Activated CD8-positive, alpha-beta memory T cell treated with anti-CD3 and anti-CD28 coated beads, Interleukin-2, amount 50 U/mL, for 4 hours (primary cell): ENCODE data around the gene EIF4G1.

Source experiments
- DNase-seq: peaks from one replicate; pipeline ENCODE4 v3.0.0-alpha.2; 2020

Gene EIF4G1

GRCh38 chr3:184368586-184369183 is 54.3 kb downstream of the EIF4G1 start:
- no peak for DNase-seq

DNA sequence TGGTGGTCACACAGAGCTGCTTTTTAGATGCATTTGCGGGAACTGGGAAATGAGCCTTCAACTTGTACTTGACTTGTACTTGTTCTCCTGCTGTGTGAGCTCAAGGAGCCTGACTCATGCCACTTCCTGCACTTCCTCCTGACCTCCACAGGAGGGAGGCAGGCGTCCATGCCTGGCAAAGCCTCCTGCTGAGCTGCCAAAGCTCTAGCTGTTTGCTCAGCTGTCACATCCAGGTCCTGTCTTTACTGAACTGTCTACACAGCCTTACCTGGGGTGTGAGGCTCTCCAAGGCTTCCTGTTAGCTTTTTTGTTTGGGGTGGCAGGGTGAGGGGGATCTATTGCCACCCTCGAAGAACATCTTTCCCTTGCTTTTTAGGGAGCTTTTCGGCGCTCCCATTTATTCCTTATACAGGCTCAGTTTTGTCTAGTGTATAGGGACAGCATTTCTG is 57.2 kb downstream of the EIF4G1 start:
- DNase-seq = peak; percentile 56

DNA sequence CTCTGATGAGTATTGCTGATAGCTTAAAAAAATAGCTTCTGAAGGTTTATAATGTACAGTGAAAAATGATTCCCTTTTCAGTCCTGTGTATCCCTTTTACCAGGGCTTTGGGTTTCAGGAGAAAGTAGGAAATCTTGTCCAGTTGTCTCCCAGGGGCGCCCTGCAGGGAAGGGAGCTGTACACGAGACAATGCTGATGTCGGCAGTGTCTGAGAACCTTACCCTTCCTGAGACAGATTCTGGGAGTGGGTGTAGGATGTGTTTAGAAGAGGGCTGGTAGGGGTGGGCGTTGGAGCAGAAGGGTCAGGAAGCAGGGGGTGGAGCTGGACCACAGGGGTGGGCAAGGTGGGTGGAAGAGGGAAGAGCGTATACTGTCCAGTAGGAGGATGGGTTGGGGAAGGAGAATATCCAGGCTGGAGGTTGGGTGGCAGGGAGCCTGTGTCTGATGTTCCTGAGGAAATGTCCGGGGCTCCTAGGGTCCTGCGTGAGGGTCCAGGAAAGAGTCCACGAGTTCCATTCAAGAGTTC is 58.0 kb downstream of the EIF4G1 start:
- no peak for DNase-seq

- no peak for DNase-seq
Observed at GRCh38 chr3:184372911-184373310, 58.5 kb downstream of the EIF4G1 start.

GRCh38 chr3:184373422-184373821 is 59.0 kb downstream of the EIF4G1 start:
- DNase-seq = no peak

- no peak for DNase-seq
Observed at GRCh38 chr3:184375747-184376461, 61.5 kb downstream of the EIF4G1 start.

GRCh38 chr3:184377374-184377773 is 63.0 kb downstream of the EIF4G1 start:
- no peak for DNase-seq

GRCh38 chr3:184377882-184378445 is 63.6 kb downstream of the EIF4G1 start, which contains the start of gene THPO:
TSS of gene THPO (minus strand) at chr3:184378207. CDS start at chr3:184376259, 1,948 bp downstream.
- no peak for DNase-seq

DNA sequence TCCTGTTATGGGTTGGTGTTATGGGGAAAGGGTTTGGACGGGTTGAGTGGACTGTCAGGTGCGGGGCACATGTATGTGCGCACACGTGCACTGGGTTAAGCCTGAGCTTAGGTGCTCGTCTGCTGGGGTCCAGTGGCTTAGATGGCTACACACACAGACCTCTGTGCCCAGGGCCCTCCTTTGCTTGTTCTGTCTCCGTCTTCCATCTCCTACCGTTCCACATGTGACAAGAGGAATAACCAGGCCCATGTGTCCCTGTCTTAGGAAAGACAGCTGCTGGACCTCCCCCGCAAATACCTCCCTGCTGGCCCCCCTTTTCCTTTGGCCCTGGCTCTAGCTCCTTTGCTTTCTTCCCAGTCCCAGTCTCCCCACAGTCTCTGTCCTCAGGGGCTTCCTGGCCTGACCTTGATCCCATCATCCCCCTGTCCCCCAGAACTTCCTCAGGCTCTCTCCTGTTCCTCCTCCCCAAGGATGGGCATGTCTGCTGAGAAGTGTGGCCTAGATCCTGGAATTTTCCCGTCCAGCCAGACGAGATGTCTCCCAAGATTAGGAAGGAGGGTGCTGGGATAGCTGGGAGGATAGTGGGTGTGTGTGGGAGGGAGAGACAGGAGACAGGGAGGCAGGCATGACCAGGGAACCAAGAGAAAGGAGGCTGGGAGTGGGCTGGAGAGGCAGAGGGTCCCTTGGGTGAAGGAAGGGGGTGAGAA is 64.4 kb downstream of the EIF4G1 start:
- DNase-seq = no peak

GRCh38 chr3:184379358-184380184 is 65.2 kb downstream of the EIF4G1 start, which contains the start of gene CHRD:
TSS of gene CHRD (plus strand) at chr3:184380054. CDS start at chr3:184380319, 265 bp downstream.
- no peak for DNase-seq

GRCh38 chr3:184380185-184380626 is 65.8 kb downstream of the EIF4G1 start:
- peak; percentile 34 for DNase-seq

DNA sequence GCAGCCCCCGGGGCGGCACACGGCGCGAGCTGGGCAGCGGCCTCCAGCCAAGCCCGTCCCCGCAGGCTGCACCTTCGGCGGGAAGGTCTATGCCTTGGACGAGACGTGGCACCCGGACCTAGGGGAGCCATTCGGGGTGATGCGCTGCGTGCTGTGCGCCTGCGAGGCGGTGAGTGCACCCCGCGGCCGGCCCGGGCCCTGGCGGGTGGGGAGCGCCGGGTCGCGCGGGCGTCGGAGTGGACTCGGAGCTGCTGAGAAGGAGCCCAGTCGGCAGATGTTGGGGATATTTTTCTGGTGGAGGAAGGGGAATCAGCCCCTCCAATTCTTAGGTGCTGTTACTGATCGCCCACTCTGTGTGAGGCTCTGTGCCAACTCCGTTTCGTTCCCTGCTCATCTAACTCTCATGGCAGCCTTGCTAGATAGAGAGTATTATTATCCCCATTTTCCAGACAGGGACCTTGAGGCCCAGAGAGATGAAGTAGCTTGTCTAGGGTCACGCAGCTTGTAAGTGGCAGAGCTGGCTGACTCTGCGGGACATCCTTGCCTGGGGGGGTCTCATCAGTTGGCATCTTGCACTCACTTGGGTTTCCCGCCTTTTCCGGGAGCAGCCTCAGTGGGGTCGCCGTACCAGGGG is 66.3 kb downstream of the EIF4G1 start:
- DNase-seq = no peak

GRCh38 chr3:184381261-184382224 is 67.1 kb downstream of the EIF4G1 start:
- DNase-seq = no peak

GRCh38 chr3:184382326-184383032 is 68.1 kb downstream of the EIF4G1 start:
- no peak for DNase-seq

- no peak for DNase-seq
Observed at GRCh38 chr3:184383033-184383740, 68.8 kb downstream of the EIF4G1 start.

GRCh38 chr3:184384342-184384741 is 69.9 kb downstream of the EIF4G1 start:
- no peak for DNase-seq
